Stomach (tissue), 4 donors: ENCODE data around the gene RBM39.

Experiments
- CTCF ChIP-seq, 7 experiments: fragments of 450-650 bp in 4 of 7; fragments of 200-600 bp in 3 of 7; sonication (generic) in 3 of 7; IDR thresholded peaks; one replicate each; pipeline ENCODE4 v1.5.1; 2016 to 2019; ENCODE audit warnings: antibody characterized with exemption in 7 of 7, control low read depth in 2 of 7, mild to moderate bottlenecking in 1 of 7
- EP300 ChIP-seq: sonication (generic); formaldehyde crosslinking; IDR thresholded peaks from one replicate; pipeline ENCODE4 v1.6.1; 2017; ENCODE audit warnings: antibody characterized with exemption
- POLR2A ChIP-seq, 4 donors: fragments of 450-650 bp; IDR thresholded peaks; one replicate each; pipeline ENCODE4 v1.6.1; 2016; ENCODE audit warnings: antibody characterized with exemption in 4 of 4, control low read depth in 2 of 4, mild to moderate bottlenecking in 1 of 4, moderate library complexity in 1 of 4
- POLR2AphosphoS5 ChIP-seq, 3 donors: sonication (generic); formaldehyde crosslinking; IDR thresholded peaks; one replicate each; pipeline ENCODE4 v1.6.1; 2016; ENCODE audit warnings: antibody characterized with exemption in 3 of 3

GRCh38 chr20:35767683-35768481 lies 25.8 kb upstream of the RBM39 start:
- TF ChIP-seq CTCF (IDR thresholded peaks at IDR 0.05) (no peak), POLR2A (IDR thresholded peaks at IDR 0.05) (no peak), EP300 (no peak), POLR2AphosphoS5 (IDR thresholded peaks at IDR 0.05) (peak; percentile 51 to 64 (median 53))
